ENCODE data around the gene FRMPD4.

- TF ChIP-seq ATF7 (IDR thresholded peaks at IDR 0.05), result no peak
- TF ChIP-seq ATF7 (CRISPR knock-in tag; IDR thresholded peaks at IDR 0.05), result no peak
- TF ChIP-seq ZFP37 (CRISPR knock-in tag; IDR thresholded peaks at IDR 0.05; ENCODE audit: borderline replicate concordance), result no peak
- no peak for TF ChIP-seq ZNF577 (CRISPR knock-in tag; IDR thresholded peaks at IDR 0.05; ENCODE audit: borderline replicate concordance, low read depth)
- TF ChIP-seq YEATS2 (CRISPR knock-in tag; IDR thresholded peaks at IDR 0.05; ENCODE audit: borderline replicate concordance), result no peak
- TF ChIP-seq MXI1 (IDR thresholded peaks at IDR 0.05; ENCODE audit: borderline replicate concordance, low read depth, low read length), result no peak
- TF ChIP-seq CREB1 (IDR thresholded peaks at IDR 0.05), result no peak
- no peak for TF ChIP-seq CREB1 (CRISPR knock-in tag; IDR thresholded peaks at IDR 0.05)
- no peak for TF ChIP-seq FOXA3 (CRISPR knock-in tag; IDR thresholded peaks at IDR 0.05)
- no peak for TF ChIP-seq ZNF180 (CRISPR knock-in tag; IDR thresholded peaks at IDR 0.05; ENCODE audit: borderline replicate concordance, low read depth)
These were observed 72.0 kb downstream of the FRMPD4 start for GRCh38 chrX:12210196-12210815.

Data from HepG2 (cell line).